Thyroid gland (tissue), 4 donors: ENCODE data around the gene NRN1L.

Experiments
- POLR2A ChIP-seq, 2 donors: fragments of 450-650 bp; IDR thresholded peaks; one replicate each; pipeline ENCODE4 v1.6.1; 2017; ENCODE audit warnings: antibody characterized with exemption in 2 of 2, mild to moderate bottlenecking in 2 of 2, moderate library complexity in 1 of 2
- TF ChIP-seq, protein P1 (sequence below), 6 experiments: fragments of 200-600 bp in 3 of 6; fragments of 450-650 bp in 3 of 6; sonication (generic) in 3 of 6; IDR thresholded peaks; one replicate each; pipeline ENCODE4 v1.5.1; 2016 to 2019; ENCODE audit warnings: antibody characterized with exemption in 6 of 6, mild to moderate bottlenecking in 2 of 6, inconsistent platforms in 1 of 6, moderate library complexity in 1 of 6

DNA sequence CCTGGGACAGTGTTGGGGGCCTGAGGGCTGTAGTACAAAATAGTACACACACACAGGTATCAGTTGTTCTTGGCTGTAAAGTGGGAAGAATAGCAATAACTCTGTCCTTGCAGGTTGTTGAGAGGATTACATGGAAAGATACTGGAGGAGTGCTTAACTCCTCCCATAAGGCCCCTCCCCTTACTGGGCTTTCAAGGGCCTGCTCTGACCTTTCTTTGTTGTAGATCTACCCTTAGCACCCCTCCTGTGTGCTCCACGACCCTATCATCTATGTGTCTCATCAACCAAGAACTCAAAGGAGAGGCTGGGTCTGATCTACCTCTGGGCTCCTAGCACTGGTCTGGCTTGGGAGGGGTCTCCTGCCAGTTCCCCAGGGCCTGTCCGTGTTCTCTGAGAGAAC lies 20.1 kb upstream of the NRN1L start:
- TF ChIP-seq, protein P1, sequence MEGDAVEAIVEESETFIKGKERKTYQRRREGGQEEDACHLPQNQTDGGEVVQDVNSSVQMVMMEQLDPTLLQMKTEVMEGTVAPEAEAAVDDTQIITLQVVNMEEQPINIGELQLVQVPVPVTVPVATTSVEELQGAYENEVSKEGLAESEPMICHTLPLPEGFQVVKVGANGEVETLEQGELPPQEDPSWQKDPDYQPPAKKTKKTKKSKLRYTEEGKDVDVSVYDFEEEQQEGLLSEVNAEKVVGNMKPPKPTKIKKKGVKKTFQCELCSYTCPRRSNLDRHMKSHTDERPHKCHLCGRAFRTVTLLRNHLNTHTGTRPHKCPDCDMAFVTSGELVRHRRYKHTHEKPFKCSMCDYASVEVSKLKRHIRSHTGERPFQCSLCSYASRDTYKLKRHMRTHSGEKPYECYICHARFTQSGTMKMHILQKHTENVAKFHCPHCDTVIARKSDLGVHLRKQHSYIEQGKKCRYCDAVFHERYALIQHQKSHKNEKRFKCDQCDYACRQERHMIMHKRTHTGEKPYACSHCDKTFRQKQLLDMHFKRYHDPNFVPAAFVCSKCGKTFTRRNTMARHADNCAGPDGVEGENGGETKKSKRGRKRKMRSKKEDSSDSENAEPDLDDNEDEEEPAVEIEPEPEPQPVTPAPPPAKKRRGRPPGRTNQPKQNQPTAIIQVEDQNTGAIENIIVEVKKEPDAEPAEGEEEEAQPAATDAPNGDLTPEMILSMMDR (IDR thresholded peaks at IDR 0.05) = no peak
- TF ChIP-seq POLR2A (IDR thresholded peaks at IDR 0.05) = no peak
